HG03432 (cell line): ENCODE data around the gene CD19.
"Not testable (repeated sequence)": the region's sequence is repeated elsewhere in the genome, so short reads cannot be mapped to it uniquely, and the experiment has no call there.

Experiments used
- ATAC-seq: cut with Tn5 transposase; IDR thresholded peaks from one replicate; pipeline ENCODE4 v1.9.1; 2021; ENCODE audit warnings: mild to moderate bottlenecking, moderate library complexity; ENCODE audit not compliant: unreplicated experiment

Gene CD19

DNA sequence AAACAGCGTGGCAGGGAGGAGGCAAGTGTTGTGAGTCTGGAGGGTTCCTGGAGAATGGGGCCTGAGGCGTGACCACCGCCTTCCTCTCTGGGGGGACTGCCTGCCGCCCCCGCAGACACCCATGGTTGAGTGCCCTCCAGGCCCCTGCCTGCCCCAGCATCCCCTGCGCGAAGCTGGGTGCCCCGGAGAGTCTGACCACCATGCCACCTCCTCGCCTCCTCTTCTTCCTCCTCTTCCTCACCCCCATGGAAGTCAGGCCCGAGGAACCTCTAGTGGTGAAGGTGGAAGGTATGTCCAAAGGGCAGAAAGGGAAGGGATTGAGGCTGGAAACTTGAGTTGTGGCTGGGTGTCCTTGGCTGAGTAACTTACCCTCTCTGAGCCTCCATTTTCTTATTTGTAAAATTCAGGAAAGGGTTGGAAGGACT, at the start of gene CD19:
Gene CD19 (plus strand): TSS at position 171 of the 425 bp plus-strand sequence. CDS start 30 bp downstream, at position 201.
- no peak for ATAC-seq

DNA sequence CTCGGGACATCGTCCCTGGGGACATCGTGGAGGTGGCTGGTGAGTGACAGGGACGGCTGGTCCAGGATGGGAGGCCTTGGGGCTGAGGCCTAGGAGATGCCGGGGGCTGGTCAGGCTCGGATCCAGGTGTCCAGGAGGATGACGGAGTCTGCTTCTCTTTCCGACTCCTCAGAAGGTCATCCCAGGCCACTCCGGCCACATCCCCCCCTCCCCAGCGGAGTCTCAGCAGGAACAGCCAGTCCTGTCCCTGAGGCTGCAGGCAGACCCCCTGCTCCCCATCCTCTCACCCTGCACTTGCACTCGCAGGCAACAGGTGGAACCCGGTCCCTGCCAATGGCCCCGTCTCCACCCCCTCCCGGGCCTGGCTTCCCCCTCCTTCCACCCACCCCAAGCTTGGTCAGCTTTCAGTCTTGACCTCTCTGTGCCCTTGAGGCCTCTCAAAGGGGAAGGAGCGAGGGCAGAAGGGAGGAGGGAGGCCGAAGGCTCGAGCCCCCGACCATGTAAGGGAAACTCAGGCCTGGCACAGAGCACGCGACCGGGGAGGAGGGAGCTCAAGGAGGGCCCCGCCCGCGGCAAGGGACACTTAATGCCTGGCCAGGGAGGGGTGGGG, 49.1 kb upstream of the CD19 start:
- ATAC-seq: no peak

DNA sequence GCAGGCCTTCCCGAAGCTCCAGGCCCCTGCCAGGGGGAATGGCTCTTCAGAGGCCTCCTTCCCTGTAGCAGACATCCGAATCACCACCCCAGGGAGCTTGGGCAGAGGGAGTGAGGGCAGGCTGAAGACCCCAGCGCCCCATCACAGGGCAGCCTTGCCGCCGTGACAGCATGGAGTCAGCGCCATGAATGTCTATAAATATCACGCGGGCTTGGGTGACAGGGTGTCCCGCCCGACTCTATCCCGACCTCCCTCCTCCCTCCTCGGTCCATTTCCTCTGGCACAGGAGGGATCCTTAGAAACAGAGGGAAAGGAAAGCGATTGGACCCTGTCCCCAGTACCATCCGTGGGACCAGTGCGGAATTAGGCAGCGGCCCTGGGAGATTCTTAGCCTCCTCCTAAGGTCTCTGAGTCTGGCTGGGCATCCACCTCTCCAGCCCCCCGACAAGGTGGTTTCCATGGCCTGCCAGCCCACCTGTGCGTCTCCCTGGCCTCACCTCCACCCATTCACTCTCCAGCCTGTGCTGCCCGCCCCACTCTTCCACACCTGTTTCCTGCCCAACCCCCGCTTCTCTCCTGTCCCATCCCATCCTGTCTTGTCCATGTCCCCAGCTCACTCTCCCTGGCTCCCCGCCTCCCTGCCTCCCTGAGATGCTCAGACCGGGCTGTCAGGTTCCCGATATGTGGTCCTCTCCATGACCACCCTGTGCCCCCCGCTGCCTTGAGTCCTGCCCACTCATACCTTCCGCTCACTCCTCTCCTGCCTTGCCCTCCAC, 48.4 kb upstream of the CD19 start:
- no peak for ATAC-seq

DNA sequence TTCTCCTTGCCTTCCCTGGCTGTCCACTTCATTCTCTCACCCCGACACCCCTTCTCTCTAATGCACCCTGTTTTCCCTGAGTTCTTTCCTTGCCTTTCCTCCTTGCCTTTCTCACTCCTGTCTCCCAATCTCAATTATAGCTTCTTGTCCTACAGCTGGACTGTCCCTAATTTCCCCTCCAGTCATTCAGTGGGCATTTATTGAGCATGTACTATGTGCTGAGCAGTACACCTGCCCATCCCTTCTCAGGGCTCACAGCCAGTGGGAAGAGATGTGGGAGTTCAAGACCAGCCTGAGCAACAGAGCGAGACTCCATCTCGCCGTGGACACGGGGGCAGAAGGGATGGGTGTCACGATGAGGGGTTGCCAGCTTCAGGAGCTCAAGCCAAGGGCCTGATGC, 47.7 kb upstream of the CD19 start:
- no peak for ATAC-seq

DNA sequence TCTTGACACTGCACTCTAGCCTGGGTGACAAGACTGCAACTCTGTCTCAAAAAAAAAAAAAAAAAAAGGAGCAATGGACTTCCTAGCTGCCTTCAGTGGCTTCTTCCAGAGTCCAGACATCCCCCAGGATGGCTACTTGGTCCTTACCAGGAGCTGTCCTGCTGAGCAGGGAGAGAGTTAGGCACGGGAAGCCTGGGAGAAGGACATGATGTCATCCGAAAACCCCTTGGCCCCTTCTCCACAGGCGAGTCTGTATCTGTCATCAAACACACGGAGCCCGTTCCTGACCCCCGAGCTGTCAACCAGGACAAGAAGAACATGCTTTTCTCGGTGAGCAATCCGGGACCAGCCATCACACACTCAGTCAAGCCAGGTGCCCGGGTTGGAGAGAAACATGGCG, 44.8 kb upstream of the CD19 start:
- no peak for ATAC-seq

DNA sequence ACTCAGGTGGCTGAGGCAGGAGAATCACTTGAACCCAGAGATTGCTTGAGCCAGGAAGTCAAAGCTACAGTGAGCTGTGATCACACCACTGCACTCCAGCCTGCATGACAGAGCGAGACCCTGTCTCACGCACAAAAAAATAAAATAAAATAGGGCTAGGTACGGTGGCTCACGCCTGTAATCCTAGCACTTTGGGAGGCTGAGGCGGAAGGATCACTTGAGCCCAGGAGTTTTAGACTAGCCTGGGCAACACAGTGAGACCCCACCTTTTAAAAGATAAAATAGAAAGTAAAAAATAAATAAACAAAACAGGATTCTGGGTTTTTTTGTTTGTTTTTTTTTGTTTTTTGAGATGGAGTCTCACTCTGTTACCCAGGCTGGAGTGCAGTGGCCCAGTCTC, 41.4 kb upstream of the CD19 start:
- not testable (repeated sequence) for ATAC-seq

DNA sequence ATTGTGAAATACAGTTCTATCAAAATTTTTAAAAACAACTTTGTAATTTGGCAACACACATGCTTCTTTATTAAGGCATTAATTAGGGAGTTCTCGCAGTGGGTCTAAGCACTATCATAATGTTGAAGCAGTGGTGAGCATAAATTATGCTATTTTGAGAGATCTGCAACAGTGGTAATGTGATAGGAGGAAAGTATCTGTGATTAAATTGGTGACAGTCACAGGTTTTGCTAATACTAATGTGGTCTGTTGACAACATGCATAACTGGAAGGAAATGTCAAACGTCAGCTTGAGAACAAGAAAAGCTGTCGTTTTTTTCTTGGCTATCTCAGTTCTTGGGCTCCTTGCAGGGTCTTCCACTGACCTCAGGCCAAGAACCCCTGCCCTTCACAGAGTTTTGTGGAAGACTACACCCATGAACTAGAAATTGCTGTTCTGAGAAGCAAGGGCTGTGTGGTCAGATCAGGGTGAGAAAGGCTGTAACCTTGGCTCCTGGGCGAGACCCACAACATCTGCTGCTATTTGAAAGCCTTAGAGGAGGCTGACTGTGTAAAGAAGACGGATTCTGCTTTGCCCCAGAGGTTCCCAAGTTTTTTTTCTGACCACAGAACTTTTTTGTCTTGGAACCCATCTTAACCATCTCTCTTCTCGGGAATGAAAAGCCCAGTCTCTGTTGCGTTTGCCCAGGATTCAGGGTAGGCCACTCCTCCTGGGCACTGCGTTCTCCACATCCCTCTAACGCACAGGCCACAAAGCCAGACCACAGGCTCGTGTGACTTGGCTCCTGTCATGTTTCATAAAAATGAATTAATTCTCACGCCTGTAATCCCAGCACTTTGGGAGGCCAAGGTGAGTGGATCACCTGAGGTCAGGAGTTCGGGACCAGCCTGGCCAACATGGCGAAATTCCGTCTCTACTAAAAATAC, 39.5 kb upstream of the CD19 start:
- no peak for ATAC-seq

DNA sequence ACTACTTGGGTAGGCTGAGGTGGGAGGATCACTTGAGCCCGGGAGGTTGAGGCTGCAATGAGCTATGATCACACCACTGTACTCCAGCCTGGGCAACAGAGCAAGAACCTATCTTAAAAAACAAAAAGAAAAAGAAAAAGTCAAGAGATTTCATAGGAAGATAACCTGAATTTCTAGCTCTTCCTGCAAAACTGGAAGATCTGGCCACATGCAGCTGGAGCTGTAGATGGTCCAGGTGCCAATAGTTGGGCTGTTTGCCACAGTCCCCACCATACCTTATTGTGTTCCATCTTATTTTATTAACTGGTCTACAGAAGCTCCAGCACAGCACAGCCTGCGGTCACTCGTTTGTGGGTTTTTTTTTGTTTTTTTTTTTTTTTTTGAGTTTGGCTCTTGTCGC, 38.5 kb upstream of the CD19 start:
- no peak for ATAC-seq

DNA sequence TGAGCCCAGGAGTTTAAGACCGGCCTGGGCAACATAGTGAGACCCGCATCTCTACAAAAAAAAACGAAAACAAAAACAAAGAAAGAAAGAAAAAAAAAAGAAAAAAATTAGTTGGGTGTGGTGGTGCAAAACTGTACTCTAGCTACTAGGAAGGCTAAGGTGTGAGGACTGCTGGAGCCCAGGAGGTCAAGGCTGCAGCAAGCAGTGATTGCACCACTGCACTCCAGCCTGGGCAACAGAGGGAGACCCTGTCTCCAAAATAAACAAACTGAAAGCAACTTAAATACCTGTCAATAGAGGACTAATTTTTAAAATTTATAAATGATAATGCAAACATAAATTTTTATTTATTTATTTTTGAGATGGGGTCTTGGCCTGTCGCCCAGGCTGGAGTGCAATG, 36.2 kb upstream of the CD19 start:
- no peak for ATAC-seq

DNA sequence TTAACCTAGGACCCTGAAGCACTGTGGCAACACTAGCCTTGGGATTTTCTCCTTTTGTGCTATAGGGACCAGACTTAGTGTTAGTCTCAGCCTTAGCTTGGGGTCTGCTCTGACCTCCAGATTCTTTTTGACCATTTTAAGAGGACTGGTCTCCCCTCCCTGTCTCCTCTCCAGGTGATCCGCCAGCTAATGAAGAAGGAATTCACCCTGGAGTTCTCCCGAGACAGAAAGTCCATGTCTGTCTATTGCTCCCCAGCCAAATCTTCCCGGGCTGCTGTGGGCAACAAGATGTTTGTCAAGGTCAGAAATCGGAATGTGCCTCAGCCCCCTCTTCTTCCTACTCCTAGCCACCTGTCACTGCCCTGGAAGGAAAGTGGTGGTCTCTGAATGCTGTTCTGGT, 33.9 kb upstream of the CD19 start:
- ATAC-seq: no peak

DNA sequence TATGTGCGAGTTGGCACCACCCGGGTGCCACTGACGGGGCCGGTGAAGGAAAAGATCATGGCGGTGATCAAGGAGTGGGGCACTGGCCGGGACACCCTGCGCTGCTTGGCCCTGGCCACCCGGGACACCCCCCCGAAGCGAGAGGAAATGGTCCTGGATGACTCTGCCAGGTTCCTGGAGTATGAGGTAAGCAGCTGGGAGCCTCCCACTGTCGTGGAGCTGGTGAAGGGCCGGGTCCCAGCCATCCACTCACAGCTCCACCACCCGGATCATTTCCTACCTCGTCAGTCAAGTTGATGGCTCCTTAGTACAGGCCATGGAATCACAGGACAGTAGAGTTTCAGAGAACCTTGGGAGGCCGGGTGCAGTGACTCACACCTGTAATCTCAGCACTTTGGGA, 33.5 kb upstream of the CD19 start:
- ATAC-seq: no peak

DNA sequence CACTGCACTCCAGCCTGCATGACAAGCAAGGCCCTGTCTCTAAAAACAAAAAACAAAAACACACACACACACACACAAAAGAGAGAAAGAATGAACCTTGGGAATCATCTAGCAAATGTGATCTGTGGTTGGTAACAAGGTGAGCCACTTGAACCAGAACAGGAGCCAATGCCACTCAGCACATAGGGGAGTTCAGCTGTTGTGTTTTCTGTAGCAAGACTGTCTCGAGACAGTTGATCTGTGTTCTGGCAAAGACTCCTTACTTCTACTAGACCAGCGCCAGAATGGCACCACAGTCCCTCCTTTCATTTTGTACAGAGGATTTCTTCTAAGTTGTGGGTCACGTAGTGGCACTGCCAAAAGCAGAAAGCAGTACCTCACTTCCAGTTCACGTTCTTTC, 32.8 kb upstream of the CD19 start:
- ATAC-seq: no peak

DNA sequence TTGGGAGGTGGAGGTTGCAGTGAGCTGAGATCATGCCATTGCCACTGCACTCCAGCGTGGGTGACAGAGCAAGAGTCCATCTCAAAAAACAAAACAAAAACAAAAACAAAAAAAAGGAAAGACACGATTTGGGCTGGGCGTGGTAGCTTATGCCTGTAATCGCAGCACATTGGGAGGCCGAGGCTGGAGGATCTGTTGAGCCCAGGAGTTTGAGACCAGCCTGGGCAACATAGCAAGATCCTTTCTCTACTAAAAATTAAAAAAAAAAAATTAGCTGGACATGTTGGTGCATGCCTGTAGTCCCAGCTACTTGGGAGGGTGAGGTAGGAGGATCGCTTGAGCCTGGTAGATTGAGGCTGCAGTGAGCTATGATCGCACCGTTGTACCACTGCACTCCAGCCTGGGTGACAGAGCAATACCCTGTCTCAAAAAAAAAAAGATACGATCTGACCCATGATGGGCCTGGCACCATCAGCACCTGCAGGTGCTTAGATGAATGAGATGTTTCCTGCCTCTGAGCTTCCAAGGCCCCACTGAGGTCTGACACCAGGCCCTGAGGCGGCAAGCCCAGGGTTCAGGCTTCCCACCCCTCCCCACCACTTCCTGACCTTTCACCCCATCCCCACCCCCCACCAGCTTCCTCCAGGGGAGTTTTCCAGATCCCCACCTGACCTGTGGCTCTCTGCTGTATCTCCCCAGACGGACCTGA, 31.7 kb upstream of the CD19 start:
- ATAC-seq: no peak

DNA sequence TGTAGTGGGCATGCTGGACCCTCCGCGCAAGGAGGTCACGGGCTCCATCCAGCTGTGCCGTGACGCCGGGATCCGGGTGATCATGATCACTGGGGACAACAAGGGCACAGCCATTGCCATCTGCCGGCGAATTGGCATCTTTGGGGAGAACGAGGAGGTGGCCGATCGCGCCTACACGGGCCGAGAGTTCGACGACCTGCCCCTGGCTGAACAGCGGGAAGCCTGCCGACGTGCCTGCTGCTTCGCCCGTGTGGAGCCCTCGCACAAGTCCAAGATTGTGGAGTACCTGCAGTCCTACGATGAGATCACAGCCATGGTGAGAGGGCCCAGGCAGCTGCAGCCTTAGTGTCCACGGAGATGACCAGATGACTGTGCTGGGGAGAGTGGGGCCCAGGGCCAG, 31.2 kb upstream of the CD19 start:
- ATAC-seq: no peak

DNA sequence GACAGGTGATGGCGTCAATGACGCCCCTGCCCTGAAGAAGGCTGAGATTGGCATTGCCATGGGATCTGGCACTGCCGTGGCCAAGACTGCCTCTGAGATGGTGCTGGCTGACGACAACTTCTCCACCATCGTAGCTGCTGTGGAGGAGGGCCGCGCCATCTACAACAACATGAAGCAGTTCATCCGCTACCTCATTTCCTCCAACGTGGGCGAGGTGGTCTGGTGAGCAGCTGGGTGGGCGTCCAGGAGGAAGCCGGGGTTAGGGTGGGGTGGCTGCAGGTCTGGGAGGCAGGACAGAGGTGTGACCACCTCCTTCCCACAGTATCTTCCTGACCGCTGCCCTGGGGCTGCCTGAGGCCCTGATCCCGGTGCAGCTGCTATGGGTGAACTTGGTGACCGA, 29.9 kb upstream of the CD19 start:
- no peak for ATAC-seq

DNA sequence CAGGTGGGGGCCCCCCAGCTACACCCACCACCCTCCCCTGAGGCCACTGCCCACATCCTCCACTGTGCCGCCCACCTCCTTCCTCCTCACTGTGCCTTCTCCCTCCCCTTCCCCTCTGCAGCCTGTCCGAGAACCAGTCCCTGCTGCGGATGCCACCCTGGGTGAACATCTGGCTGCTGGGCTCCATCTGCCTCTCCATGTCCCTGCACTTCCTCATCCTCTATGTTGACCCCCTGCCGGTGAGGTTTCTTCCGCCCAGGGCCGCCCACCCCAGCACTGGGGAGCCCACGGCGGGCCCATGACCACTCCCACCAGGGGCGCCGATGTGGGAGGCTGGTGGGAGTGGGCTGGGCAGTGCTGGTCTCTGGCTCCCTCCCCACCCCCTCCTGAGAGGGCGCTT, 28.9 kb upstream of the CD19 start:
- ATAC-seq: no peak

DNA sequence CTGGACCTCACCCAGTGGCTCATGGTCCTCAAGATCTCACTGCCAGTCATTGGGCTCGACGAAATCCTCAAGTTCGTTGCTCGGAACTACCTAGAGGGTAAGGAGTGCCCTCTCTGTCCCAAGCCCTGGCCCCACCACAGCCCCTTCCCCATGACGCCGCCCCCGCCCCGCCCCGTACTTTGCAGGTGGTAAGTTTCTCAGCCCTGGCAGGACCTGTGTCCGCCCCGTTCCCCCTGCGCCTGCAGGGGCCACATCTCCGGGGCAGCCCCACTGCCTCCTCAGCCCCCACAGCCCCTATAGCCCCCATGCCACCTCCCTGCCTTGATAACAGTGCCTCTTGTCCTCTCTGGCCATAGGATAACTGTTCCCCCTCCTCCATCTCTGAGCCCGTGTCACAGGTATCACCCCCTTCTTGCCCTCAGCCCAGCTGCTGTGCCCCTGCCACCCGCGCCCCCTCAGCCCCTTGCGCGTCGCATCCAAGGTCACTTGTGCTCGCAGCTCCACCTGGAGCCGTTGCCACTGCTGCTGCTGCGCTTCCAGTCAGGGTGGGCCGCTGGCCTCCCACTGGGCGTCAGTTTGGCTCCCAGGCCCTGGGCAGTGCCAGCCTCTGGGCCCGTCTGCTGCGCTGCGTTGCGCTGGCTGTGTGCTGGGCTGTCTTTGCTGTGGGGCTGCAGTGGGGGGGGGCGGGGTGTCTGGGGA, 28.3 kb upstream of the CD19 start:
- no peak for ATAC-seq

DNA sequence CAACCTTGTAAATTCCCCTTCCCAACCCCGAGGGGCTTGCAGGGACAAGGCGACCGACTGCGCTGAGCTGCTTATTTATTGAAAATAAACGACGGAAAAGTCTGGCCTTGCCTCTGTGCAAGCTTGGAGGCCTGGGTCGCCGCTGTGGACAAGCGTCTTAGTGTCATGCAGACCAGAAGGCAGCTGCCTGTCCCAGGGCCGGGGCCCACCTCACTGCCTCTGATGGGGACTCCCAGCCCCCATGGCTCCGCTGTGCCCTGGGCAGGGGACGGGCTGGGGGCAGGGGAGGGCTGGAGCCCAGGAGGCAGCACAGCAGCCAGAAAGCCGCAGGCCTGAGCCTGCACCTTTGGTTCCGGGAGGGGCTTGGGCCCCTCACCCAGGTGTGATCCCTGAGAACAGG, 27.4 kb upstream of the CD19 start:
- ATAC-seq: no peak

DNA sequence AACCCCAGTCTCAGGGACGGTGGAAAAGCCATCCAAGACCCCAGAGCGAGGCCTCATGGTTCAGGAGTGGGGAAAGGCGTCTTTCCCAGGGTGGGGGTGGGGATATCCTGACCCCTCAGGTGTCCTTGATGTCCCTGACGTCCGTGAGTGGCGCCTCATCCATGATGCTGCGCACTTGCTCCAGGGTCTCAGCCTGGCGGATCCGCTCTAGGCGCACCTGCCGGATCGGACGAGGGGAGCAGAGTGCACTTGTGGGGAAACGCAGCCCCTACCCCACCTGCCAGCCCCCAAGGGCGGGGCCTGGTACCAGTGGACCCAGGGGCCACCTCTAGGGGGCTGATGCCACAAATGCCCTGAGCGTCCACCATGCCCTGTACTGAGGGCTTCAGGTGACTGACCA, 26.9 kb upstream of the CD19 start:
- no peak for ATAC-seq

DNA sequence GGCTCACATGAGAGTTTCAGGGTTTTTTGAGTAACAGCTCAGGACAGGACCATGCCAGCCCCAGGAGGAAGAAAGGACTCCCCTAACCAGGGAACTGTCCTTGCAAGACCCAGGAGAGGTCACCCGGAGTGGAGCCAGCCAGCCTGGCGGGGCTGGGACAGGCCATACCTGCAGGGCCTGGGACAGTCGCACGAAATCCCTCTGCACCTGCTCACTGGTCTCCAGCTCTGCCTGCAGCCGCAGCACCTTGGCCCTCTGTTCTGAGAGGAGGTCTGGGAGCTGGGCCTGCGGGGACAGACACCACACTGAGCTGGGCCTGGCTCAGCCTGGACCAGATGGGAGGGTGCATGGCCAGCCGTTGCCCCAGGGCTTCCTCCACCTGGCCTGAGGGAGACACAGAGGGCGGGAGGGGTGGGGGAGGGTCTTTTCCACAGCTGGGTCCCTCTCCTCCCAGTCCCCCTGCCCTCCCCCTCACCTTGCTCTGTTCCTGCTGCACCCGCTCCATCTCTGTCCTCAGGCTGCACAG, 26.5 kb upstream of the CD19 start:
- ATAC-seq: no peak
